NCI-H1436 treated with DMSO at 0.1 percent for 48 hours (cell line): ENCODE measurements around the gene LRP1B.
"Not testable (repeated sequence)": the region's sequence is repeated elsewhere in the genome, so short reads cannot be mapped to it uniquely, and the experiment has no call there.

Experiments used
- DNase-seq: peaks from one replicate; lab custom pipeline; 2025; lab: John Stamatoyannopoulos, UW

Gene LRP1B

GRCh38 chr2:140601801-140602200, 1529.0 kb downstream of the LRP1B start:
- DNase-seq, result no peak

- no peak for DNase-seq
Observed at GRCh38 chr2:140601342-140601741, 1529.5 kb downstream of the LRP1B start.

GRCh38 chr2:140600116-140600515, 1530.7 kb downstream of the LRP1B start:
- no peak for DNase-seq

- DNase-seq, result no peak
Observed at GRCh38 chr2:140597836-140598235, 1533.0 kb downstream of the LRP1B start.

DNA sequence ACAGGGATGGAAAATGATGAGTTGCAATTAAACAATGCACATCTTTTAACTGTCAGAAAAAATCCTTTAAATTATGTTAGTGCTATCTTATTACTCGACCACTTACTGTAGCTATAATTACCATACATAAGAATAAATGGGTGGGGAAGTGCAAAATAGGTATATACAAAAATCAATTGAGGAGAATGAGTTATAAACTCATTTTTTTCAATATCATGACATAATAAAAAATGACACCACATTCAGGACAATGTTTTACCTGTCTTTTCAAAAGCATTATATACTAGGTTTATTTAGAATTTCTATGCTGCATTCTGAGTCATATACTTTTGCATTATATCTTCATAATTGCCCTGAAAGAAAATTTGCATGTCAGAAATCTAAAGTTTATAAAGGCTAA, 1533.6 kb downstream of the LRP1B start:
- no peak for DNase-seq

DNA sequence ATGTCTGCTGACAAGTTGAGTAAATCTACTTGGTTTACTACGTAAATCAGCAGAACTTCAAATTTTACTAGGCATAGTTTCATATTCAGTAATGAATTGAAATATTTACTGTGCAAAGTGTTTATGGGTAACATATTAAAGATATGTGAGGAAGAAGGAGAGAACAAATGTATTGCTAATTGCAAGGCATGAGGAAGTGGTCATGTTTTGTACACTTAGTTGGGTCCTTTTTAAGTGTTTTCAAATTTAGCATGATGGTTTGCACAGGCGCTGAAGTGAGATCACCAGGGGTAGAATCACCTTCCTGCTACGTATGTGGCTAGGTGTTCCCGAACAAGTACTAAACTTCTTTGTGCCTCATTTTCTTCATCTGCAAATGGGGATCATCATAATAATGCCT, 1534.4 kb downstream of the LRP1B start:
- DNase-seq, result no peak

- DNase-seq, result no peak
Observed at GRCh38 chr2:140595107-140595506, 1535.7 kb downstream of the LRP1B start.

- DNase-seq, result no peak
Observed at GRCh38 chr2:140593132-140593531, 1537.7 kb downstream of the LRP1B start.

DNA sequence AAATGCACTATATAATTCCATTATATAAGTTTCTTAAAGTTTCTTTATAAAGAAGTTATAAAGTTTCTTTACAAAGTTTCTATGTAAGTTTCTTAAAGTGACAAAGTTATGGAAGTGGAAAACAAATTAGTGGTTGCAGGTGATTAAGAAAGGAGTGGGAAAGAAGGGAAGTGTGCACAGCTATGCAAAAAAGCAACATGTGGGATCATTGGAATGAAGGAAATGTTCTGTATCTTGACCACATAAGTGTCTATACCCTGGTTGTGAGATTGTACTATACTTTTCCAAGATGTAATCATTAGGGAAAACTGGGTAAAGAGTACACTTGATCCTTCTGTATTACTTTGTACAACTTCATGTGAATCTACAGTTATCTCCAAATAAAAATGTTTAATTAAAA, 1541.1 kb downstream of the LRP1B start:
- DNase-seq, result no peak

DNA sequence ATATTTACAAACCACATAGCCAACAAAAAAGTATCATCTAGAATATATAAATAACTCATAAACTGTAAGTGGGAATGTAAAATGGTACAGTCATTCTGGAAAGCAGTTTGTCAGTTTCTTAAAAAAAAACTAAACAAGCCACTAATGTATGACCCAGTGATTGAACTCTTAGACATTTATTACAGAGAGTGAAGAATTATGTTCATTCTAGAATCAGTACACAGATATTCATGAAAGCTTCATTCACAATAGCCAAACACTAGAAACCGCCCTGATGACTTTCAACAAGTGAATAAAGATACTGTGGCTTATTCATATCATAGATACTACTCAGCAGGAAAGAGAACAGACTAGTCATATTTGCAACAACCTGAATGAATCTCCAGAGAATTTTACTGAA, 1541.5 kb downstream of the LRP1B start:
- no peak for DNase-seq

DNA sequence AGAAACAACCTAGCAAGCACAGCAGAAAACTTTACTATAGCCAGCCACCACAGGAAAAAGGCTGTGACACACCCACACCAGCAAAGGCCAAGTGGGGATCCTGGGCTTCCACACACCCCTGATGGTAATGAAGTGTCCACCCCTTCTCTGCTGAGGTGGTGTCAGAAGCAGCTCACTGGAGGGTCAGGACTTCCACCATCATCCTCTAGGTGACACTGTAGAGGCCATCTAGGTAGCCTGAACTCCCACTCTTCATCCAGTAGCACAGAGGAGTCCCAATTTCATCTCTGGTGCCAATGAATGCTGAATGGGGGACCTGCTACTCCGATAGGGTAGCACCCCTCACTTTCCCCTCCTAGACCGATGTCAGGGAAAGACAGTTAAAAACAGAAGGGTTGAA, 1544.4 kb downstream of the LRP1B start:
- DNase-seq, result no peak

GRCh38 chr2:140585016-140585415, 1545.8 kb downstream of the LRP1B start:
- DNase-seq, result no peak

GRCh38 chr2:140584471-140584870, 1546.3 kb downstream of the LRP1B start:
- DNase-seq, result no peak

DNA sequence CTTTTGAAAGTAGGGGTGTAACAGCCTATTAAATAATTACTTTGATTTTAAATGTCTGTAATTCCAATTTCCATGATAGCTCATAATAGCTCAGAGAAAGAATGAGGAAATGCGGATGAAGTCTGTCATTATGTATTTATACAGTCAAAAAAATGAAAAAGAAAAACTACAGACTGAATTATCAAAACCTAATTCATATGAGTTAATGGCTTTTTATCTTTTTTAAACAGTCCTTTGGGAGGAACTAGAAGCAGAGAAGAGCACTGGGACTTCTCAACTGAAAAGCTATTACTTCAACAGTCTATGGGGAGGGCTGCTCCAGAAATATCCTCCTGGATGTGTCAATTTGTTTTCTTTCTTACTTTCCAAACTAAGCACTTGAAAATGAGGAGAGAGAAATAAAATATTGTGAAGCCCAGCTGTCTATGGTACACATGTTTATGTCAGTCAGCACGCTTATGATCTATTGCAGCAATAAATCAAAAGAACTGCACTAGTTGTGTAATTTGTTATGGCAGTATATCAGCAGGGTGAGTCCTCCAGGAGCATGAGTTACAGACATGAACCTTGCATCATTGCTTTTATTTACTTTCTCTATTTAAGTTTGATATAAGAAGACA, 1550.2 kb downstream of the LRP1B start:
- no peak for DNase-seq

DNA sequence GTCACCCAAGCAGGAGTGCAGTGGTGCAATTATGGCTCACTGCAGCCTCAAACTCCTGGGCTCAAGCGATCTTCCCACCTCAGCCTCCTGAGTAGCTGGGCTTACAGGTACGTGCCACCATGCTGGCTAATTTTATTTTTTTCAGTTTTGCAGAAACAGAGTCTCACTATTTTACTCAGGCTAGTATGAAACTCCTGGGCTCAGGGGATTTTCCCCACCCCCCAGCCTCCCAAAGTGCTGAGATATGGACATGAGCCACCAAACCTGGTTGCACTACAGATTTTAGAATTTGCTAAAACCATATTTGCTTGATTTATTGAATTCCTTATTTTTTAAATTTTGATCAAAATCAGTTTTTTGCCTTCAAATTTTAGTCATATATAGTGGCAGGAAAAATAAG, 1553.4 kb downstream of the LRP1B start:
- no peak for DNase-seq

DNA sequence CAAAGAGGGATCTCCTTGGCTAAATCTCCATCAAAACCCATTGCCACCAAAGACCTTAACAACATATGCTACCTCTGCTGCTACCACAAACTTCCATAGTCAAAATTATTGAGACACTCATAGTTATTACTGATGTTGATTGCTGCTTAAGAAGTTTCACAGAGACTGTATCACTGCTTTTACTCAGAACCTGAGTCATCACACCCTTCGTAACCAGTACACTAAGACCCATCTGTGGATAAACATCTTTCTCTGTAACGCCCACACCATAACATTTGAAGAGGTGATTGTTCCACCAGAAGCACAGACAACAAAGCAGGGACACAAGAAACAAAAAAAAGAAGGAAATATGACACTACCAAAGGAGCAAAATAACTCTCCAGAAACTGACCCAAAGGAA, 1563.1 kb downstream of the LRP1B start:
- DNase-seq, result no peak

GRCh38 chr2:140565756-140566155, 1565.1 kb downstream of the LRP1B start:
- no peak for DNase-seq

DNA sequence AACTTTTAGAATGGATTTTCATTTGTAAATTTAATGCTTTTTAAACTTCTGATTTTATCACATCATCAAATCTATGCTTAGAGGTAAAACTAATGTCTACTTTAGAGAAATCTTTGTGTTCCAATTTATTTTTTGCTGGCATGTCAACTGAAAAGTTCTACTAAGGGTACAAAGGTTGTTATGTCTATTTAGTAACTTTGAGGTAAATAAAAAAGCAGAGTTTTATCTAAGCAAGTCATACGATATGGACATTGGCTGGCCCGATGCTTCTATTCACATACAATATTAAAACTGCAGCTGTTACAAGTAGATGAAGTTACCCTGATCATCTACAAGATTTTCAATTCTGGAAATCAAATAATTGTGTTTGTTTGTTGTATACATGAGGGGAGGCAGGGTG, 1575.1 kb downstream of the LRP1B start:
- DNase-seq, result no peak

DNA sequence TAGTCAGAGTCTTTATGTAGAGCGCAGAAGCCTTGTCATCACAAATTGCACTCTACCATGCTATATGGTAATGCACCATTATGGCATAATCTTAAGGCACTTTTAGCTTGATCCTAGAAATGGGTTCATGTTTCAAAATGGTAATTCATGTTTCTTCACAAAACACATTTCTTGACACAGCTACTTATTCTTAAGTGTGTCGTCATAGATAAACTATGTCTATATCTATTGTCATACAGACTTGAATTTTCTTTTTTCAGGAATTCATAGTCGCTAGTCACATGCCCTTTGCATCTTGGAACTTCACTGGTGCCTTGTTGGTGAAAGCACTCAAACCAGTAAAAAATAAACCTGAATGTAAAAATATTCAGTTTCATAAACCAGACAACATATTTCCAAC, 1578.2 kb downstream of the LRP1B start:
- no peak for DNase-seq

DNA sequence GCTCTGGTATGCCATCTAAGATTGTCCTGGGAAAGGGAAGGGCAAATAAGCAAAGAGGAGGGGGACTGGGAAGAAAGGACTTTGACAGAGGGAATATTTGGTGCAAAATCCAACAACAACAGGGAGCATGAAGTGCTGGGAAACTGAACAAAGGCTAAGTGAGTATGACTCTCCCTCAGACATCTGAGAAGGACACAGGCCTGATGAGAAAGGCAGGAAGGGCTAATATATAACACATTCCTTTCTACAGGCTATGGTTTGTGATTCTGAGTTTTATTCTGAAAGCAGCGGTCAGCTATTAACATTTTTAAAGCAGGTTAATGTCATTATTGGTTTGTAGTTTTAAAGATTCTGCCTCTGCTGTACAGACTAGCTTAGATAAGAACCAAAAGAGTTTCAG, 1579.5 kb downstream of the LRP1B start:
- no peak for DNase-seq

- DNase-seq, result no peak
Observed at GRCh38 chr2:140550821-140551220, 1580.0 kb downstream of the LRP1B start.

GRCh38 chr2:140544769-140545168, 1586.0 kb downstream of the LRP1B start:
- not testable (repeated sequence) for DNase-seq

DNA sequence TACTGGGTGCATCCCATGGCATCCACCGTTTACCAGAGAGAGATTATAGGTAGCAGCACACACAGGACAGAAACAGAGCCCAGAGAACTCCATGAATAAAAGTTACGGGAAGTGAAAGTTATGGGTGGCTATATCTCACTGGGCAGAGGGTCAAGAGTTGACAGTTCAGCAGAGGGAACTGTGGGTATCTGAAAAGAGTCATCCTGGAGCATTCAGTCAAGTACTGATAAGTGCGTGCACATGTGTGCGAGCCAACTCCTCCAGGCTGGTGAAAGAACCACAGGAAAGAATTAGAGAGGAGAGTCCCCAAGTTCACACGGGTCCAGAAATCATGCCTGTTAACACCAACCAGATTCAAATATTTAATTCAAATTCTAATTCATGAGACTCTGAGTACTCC, 1588.2 kb downstream of the LRP1B start:
- no peak for DNase-seq

GRCh38 chr2:140539242-140539875, 1591.5 kb downstream of the LRP1B start:
- no peak for DNase-seq
